ENCODE results near the gene SLC24A3. TPM values are rescaled to one million over a fixed set of nuclear protein-coding genes. Genes with fewer than 3 reads are reported as not detected.

Gene SLC24A3
- total and polyA plus RNA-seq, 2 experiments from 2014 or later, result not detected

GRCh38 chr20:19401096-19401495 lies 188.7 kb downstream of the SLC24A3 start:
- no peak for TF ChIP-seq EZH2 (IDR thresholded peaks at IDR 0.05; ENCODE audit: insufficient read depth, poor library complexity, severe bottlenecking)
- TF ChIP-seq EZH2phosphoT487 (IDR thresholded peaks at IDR 0.05; ENCODE audit: insufficient read depth, low read depth), result no peak
- in situ Hi-C loops (cut with MboI), result no loop called here
- H3K27ac ChIP-seq, result no peak overlapping the region
- H3K36me3 ChIP-seq (ENCODE audit: low read depth), result no peaks in the 10 kb centered on the region
- no peak for DNase-seq
- no peak overlapping the region for H3K4me3 ChIP-seq
- WGBS, 2 experiments (ENCODE audit: low coverage in 1 of 2, low lambda C conversion rate in 2 of 2, missing lambda C conversion rate in 2 of 2), result 28 to 33% methylated on average over 4 of the region's 4 CpGs
- no peak overlapping the region for H2AFZ ChIP-seq
- H4K20me1 ChIP-seq (ENCODE audit: insufficient read depth), result no peaks in the 10 kb centered on the region
- no peaks in the 10 kb centered on the region for H3F3A ChIP-seq (ENCODE audit: insufficient read depth)
- no peaks in the 10 kb centered on the region for H3K9me3 ChIP-seq (ENCODE audit: low read depth)
- H3K4me1 ChIP-seq (ENCODE audit: insufficient read depth), result no peaks in the 10 kb centered on the region
- H3K79me2 ChIP-seq (ENCODE audit: insufficient read depth), result no peaks in the 10 kb centered on the region
- H3K4me2 ChIP-seq (ENCODE audit: unreplicated experiment), result no peak overlapping the region
- no peaks in the 10 kb centered on the region for H3K9me2 ChIP-seq (ENCODE audit: insufficient read depth)
- H3K9ac ChIP-seq, result no peak overlapping the region
- no peaks in the 10 kb centered on the region for H3K27me3 ChIP-seq (replicated peaks; ENCODE audit: insufficient read depth)

- Histone ChIP-seq H3K4me3 (no peak overlapping the region), H2AFZ (no peak overlapping the region), H3K9me2 (ENCODE audit: insufficient read depth) (no peaks in the 10 kb centered on the region), H3F3A (ENCODE audit: insufficient read depth) (no peaks in the 10 kb centered on the region), H4K20me1 (ENCODE audit: insufficient read depth) (no peaks in the 10 kb centered on the region), H3K79me2 (ENCODE audit: insufficient read depth) (no peaks in the 10 kb centered on the region), H3K27ac (no peak overlapping the region), H3K4me2 (ENCODE audit: unreplicated experiment) (no peak overlapping the region), H3K9me3 (ENCODE audit: low read depth) (no peaks in the 10 kb centered on the region), H3K27me3 (replicated peaks; ENCODE audit: insufficient read depth) (no peaks in the 10 kb centered on the region), H3K36me3 (ENCODE audit: low read depth) (no peaks in the 10 kb centered on the region), H3K4me1 (ENCODE audit: insufficient read depth) (no peaks in the 10 kb centered on the region), H3K9ac (no peak overlapping the region)
- TF ChIP-seq EZH2phosphoT487 (IDR thresholded peaks at IDR 0.05; ENCODE audit: insufficient read depth, low read depth), result no peak
- no peak for TF ChIP-seq EZH2 (IDR thresholded peaks at IDR 0.05; ENCODE audit: insufficient read depth, poor library complexity, severe bottlenecking)
- in situ Hi-C loops (cut with MboI), result no loop called here
- no peak for DNase-seq
- 46 to 49% methylated on average over 4 of the region's 4 CpGs for WGBS, 2 experiments (ENCODE audit: low coverage in 1 of 2, low lambda C conversion rate in 2 of 2, missing lambda C conversion rate in 2 of 2)
These were observed 191.1 kb downstream of the SLC24A3 start for GRCh38 chr20:19403549-19403948.

GRCh38 chr20:19404826-19405225 lies 192.4 kb downstream of the SLC24A3 start:
- WGBS, 2 experiments (ENCODE audit: low coverage in 1 of 2, low lambda C conversion rate in 2 of 2, missing lambda C conversion rate in 2 of 2), result 43 to 48% methylated on average over 3 of the region's 3 CpGs
- H2AFZ ChIP-seq, result no peak overlapping the region
- no peak for TF ChIP-seq EZH2 (IDR thresholded peaks at IDR 0.05; ENCODE audit: insufficient read depth, poor library complexity, severe bottlenecking)
- TF ChIP-seq EZH2phosphoT487 (IDR thresholded peaks at IDR 0.05; ENCODE audit: insufficient read depth, low read depth), result no peak
- H3K4me2 ChIP-seq (ENCODE audit: unreplicated experiment), result no peak overlapping the region
- H3K79me2 ChIP-seq (ENCODE audit: insufficient read depth), result no peaks in the 10 kb centered on the region
- H3K27me3 ChIP-seq (replicated peaks; ENCODE audit: insufficient read depth), result no peaks in the 10 kb centered on the region
- no peaks in the 10 kb centered on the region for H3K9me3 ChIP-seq (ENCODE audit: low read depth)
- no peak overlapping the region for H3K4me3 ChIP-seq
- no peak overlapping the region for H3K27ac ChIP-seq
- no peaks in the 10 kb centered on the region for H4K20me1 ChIP-seq (ENCODE audit: insufficient read depth)
- in situ Hi-C loops (cut with MboI), result no loop called here
- no peaks in the 10 kb centered on the region for H3K36me3 ChIP-seq (ENCODE audit: low read depth)
- H3K9me2 ChIP-seq (ENCODE audit: insufficient read depth), result no peaks in the 10 kb centered on the region
- H3K9ac ChIP-seq, result no peak overlapping the region
- no peaks in the 10 kb centered on the region for H3F3A ChIP-seq (ENCODE audit: insufficient read depth)
- DNase-seq, result no peak
- H3K4me1 ChIP-seq (ENCODE audit: insufficient read depth), result no peaks in the 10 kb centered on the region

GRCh38 chr20:19405958-19406357 lies 193.5 kb downstream of the SLC24A3 start:
- DNase-seq, result no peak
- 37 to 43% methylated on average over 3 of the region's 3 CpGs for WGBS, 2 experiments (ENCODE audit: low coverage in 1 of 2, low lambda C conversion rate in 2 of 2, missing lambda C conversion rate in 2 of 2)
- Histone ChIP-seq H2AFZ (no peak overlapping the region), H3K27ac (no peak overlapping the region), H3K9ac (no peak overlapping the region), H3K9me2 (ENCODE audit: insufficient read depth) (no peaks in the 10 kb centered on the region), H3K36me3 (ENCODE audit: low read depth) (no peaks in the 10 kb centered on the region), H4K20me1 (ENCODE audit: insufficient read depth) (no peaks in the 10 kb centered on the region), H3F3A (ENCODE audit: insufficient read depth) (no peaks in the 10 kb centered on the region), H3K79me2 (ENCODE audit: insufficient read depth) (no peaks in the 10 kb centered on the region), H3K4me2 (ENCODE audit: unreplicated experiment) (no peak overlapping the region), H3K27me3 (replicated peaks; ENCODE audit: insufficient read depth) (no peaks in the 10 kb centered on the region), H3K4me3 (no peak overlapping the region), H3K4me1 (ENCODE audit: insufficient read depth) (no peaks in the 10 kb centered on the region), H3K9me3 (ENCODE audit: low read depth) (no peaks in the 10 kb centered on the region)
- in situ Hi-C loops (cut with MboI), result no loop called here
- no peak for TF ChIP-seq EZH2 (IDR thresholded peaks at IDR 0.05; ENCODE audit: insufficient read depth, poor library complexity, severe bottlenecking)
- no peak for TF ChIP-seq EZH2phosphoT487 (IDR thresholded peaks at IDR 0.05; ENCODE audit: insufficient read depth, low read depth)

GRCh38 chr20:19406381-19406780 lies 193.9 kb downstream of the SLC24A3 start:
- 46 to 50% methylated on average over 2 of the region's 2 CpGs for WGBS, 2 experiments (ENCODE audit: low coverage in 1 of 2, low lambda C conversion rate in 2 of 2, missing lambda C conversion rate in 2 of 2)
- Histone ChIP-seq H3K36me3 (ENCODE audit: low read depth) (no peaks in the 10 kb centered on the region), H3K4me3 (no peak overlapping the region), H3K4me2 (ENCODE audit: unreplicated experiment) (no peak overlapping the region), H4K20me1 (ENCODE audit: insufficient read depth) (no peaks in the 10 kb centered on the region), H3K9ac (no peak overlapping the region), H3K27ac (no peak overlapping the region), H3K4me1 (ENCODE audit: insufficient read depth) (no peaks in the 10 kb centered on the region), H2AFZ (no peak overlapping the region), H3F3A (ENCODE audit: insufficient read depth) (no peaks in the 10 kb centered on the region), H3K9me3 (ENCODE audit: low read depth) (no peaks in the 10 kb centered on the region), H3K9me2 (ENCODE audit: insufficient read depth) (no peaks in the 10 kb centered on the region), H3K79me2 (ENCODE audit: insufficient read depth) (no peaks in the 10 kb centered on the region), H3K27me3 (replicated peaks; ENCODE audit: insufficient read depth) (no peaks in the 10 kb centered on the region)
- in situ Hi-C loops (cut with MboI), result no loop called here
- TF ChIP-seq EZH2phosphoT487 (IDR thresholded peaks at IDR 0.05; ENCODE audit: insufficient read depth, low read depth), result no peak
- no peak for TF ChIP-seq EZH2 (IDR thresholded peaks at IDR 0.05; ENCODE audit: insufficient read depth, poor library complexity, severe bottlenecking)
- DNase-seq, result no peak
